Activated B cell treated with CpG ODN at 0.5 μM for 24 hours (primary cell): ENCODE measurements around the gene ADAMTS6. TPM values are rescaled to one million over a fixed set of nuclear protein-coding genes. Genes with fewer than 3 reads are reported as not detected.
"Not testable (repeated sequence)": the region's sequence is repeated elsewhere in the genome, so short reads cannot be mapped to it uniquely, and the experiment has no call there.

Source experiments
- ATAC-seq: fragments of 200-7000 bp; cut with Tn5 transposase; one replicate; pipeline ENCODE4 v1.10.0; 2021; ENCODE audit warnings: low read depth, mild to moderate bottlenecking, moderate library complexity
- CTCF ChIA-PET: fragments of 350-600 bp; sonication (Branson Sonifier 250); formaldehyde crosslinking; loops from one replicate; lab custom pipeline; 2021; ENCODE audit warnings: antibody characterized with exemption; lab: Charles Lee
- POLR2A ChIA-PET: fragments of 350-600 bp; sonication (Branson Sonifier 250); formaldehyde crosslinking; loops from one replicate; lab custom pipeline; 2021; ENCODE audit warnings: antibody characterized with exemption; lab: Charles Lee
- DNase-seq: peaks from one replicate; pipeline ENCODE4 v3.0.0; 2022
- H3K27ac Mint-ChIP-seq: one replicate; pipeline ENCODE4 v1.8.0; 2020; ENCODE audit warnings: mixed read lengths
- H3K27me3 Mint-ChIP-seq: one replicate; pipeline ENCODE4 v1.8.0; 2021; ENCODE audit warnings: mixed read lengths
- H3K36me3 Mint-ChIP-seq: one replicate; pipeline ENCODE4 v1.8.0; 2021; ENCODE audit warnings: low read depth, mixed read lengths
- H3K4me1 Mint-ChIP-seq: one replicate; pipeline ENCODE4 v1.8.0; 2021; ENCODE audit warnings: mixed read lengths
- H3K4me3 Mint-ChIP-seq: one replicate; pipeline ENCODE4 v1.8.0; 2020; ENCODE audit warnings: mild to moderate bottlenecking, mixed read lengths
- H3K9me3 Mint-ChIP-seq: one replicate; pipeline ENCODE4 v1.8.0; 2020; ENCODE audit warnings: mixed read lengths
- CTCF ChIP-seq: fragments of 200-600 bp; IDR thresholded peaks from one replicate; pipeline ENCODE4 v1.8.0; 2022; ENCODE audit warnings: antibody characterized with exemption, mild to moderate bottlenecking
- intact Hi-C: fragments of 100-400 bp; cut with micrococcal nuclease; formaldehyde crosslinking; loops from one replicate; pipeline ENCODE4 v1.15.1; 2024
- total RNA-seq: library from RNA; stranded (reverse); gene quantifications from 2 replicates; pipeline ENCODE4 v1.2.3, GENCODE V29; 2022

Gene ADAMTS6
- total RNA-seq, 1 donor from 2014 or later = 3.2 TPM

- DNase-seq (no peak), ATAC-seq (no peak)
- no peak overlapping the region for H3K27ac Mint-ChIP-seq
- no peaks in the 10 kb centered on the region for H3K4me1 Mint-ChIP-seq
- TF ChIP-seq CTCF = no peak
- no peaks in the 10 kb centered on the region for H3K9me3 Mint-ChIP-seq
- no peaks in the 10 kb centered on the region for H3K36me3 Mint-ChIP-seq
- POLR2A ChIA-PET = no interaction called here
- CTCF ChIA-PET = no interaction called here
- intact Hi-C loops = no loop called here
- no peaks in the 10 kb centered on the region for H3K27me3 Mint-ChIP-seq
- no peak overlapping the region for H3K4me3 Mint-ChIP-seq
Observed at GRCh38 chr5:65390208-65390607, 91.5 kb downstream of the ADAMTS6 start.

GRCh38 chr5:65383859-65384258, 97.9 kb downstream of the ADAMTS6 start:
- H3K4me3 Mint-ChIP-seq = no peak overlapping the region
- ATAC-seq = no peak
- no peaks in the 10 kb centered on the region for H3K27me3 Mint-ChIP-seq
- no peaks in the 10 kb centered on the region for H3K4me1 Mint-ChIP-seq
- TF ChIP-seq CTCF = no peak
- H3K9me3 Mint-ChIP-seq = no peaks in the 10 kb centered on the region
- DNase-seq = no peak
- CTCF ChIA-PET = no interaction called here
- POLR2A ChIA-PET = no interaction called here
- H3K27ac Mint-ChIP-seq = no peak overlapping the region
- no peaks in the 10 kb centered on the region for H3K36me3 Mint-ChIP-seq
- intact Hi-C loops = no loop called here

GRCh38 chr5:65382582-65382981, 99.1 kb downstream of the ADAMTS6 start:
- ATAC-seq = no peak

GRCh38 chr5:65370505-65370904, 111.2 kb downstream of the ADAMTS6 start:
- DNase-seq, H3K4me3 Mint-ChIP-seq, H3K27ac Mint-ChIP-seq, H3K36me3 Mint-ChIP-seq, intact Hi-C loops, H3K27me3 Mint-ChIP-seq, H3K9me3 Mint-ChIP-seq, POLR2A ChIA-PET, H3K4me1 Mint-ChIP-seq, ATAC-seq, CTCF ChIA-PET: not testable (repeated sequence)

More at GRCh38 chr5:65382582-65382981, 99.1 kb downstream of the ADAMTS6 start:
- no peak for TF ChIP-seq CTCF
- ChIA-PET CTCF (no interaction called here), POLR2A (no interaction called here)
- H3K27me3 Mint-ChIP-seq = no peaks in the 10 kb centered on the region
- no peaks in the 10 kb centered on the region for H3K4me1 Mint-ChIP-seq
- no peaks in the 10 kb centered on the region for H3K36me3 Mint-ChIP-seq
- H3K27ac Mint-ChIP-seq = no peak overlapping the region
- DNase-seq = no peak
- H3K4me3 Mint-ChIP-seq = no peak overlapping the region
- intact Hi-C loops = no loop called here
- H3K9me3 Mint-ChIP-seq = no peaks in the 10 kb centered on the region

GRCh38 chr5:65366655-65367054, 115.1 kb downstream of the ADAMTS6 start:
- intact Hi-C loops = no loop called here
- H3K4me3 Mint-ChIP-seq = no peak overlapping the region
- no peaks in the 10 kb centered on the region for H3K9me3 Mint-ChIP-seq
- H3K4me1 Mint-ChIP-seq = no peaks in the 10 kb centered on the region
- no peaks in the 10 kb centered on the region for H3K36me3 Mint-ChIP-seq
- no peaks in the 10 kb centered on the region for H3K27me3 Mint-ChIP-seq
- POLR2A ChIA-PET = no interaction called here
- ATAC-seq (no peak), DNase-seq (no peak)
- no peak for TF ChIP-seq CTCF
- no peak overlapping the region for H3K27ac Mint-ChIP-seq
- CTCF ChIA-PET = no interaction called here

- no peak for TF ChIP-seq CTCF
- H3K27me3 Mint-ChIP-seq = no peaks in the 10 kb centered on the region
- H3K4me3 Mint-ChIP-seq = no peak overlapping the region
- H3K4me1 Mint-ChIP-seq = no peaks in the 10 kb centered on the region
- intact Hi-C loops = no loop called here
- POLR2A ChIA-PET = no interaction called here
- no peaks in the 10 kb centered on the region for H3K36me3 Mint-ChIP-seq
- no peaks in the 10 kb centered on the region for H3K9me3 Mint-ChIP-seq
- DNase-seq (no peak), ATAC-seq (no peak)
- no peak overlapping the region for H3K27ac Mint-ChIP-seq
- CTCF ChIA-PET = no interaction called here
Observed at GRCh38 chr5:65364907-65365306, 116.8 kb downstream of the ADAMTS6 start.
